Tibial nerve (tissue), 4 donors: ENCODE results near the gene ENTR1.

Source experiments
- CTCF ChIP-seq, 5 experiments: fragments of 200-600 bp in 3 of 5; fragments of 450-650 bp in 2 of 5; sonication (generic) in 3 of 5; IDR thresholded peaks; one replicate each; pipeline ENCODE4 v1.5.1; 2016 to 2019; ENCODE audit warnings: antibody characterized with exemption in 5 of 5, mild to moderate bottlenecking in 3 of 5, moderate library complexity in 2 of 5
- EP300 ChIP-seq, 2 donors: sonication (generic); formaldehyde crosslinking; IDR thresholded peaks; one replicate each; pipeline ENCODE4 v1.6.1; 2017; ENCODE audit warnings: antibody characterized with exemption in 2 of 2, mild to moderate bottlenecking in 1 of 2
- POLR2A ChIP-seq, 2 donors: fragments of 450-650 bp; IDR thresholded peaks; one replicate each; pipeline ENCODE4 v1.6.1; 2017; ENCODE audit warnings: antibody characterized with exemption in 2 of 2, mild to moderate bottlenecking in 2 of 2, moderate library complexity in 2 of 2

- TF ChIP-seq EP300 (IDR thresholded peaks at IDR 0.05) (no peak), CTCF (IDR thresholded peaks at IDR 0.05) (no peak), POLR2A (IDR thresholded peaks at IDR 0.05) (no peak)
Measured at GRCh38 chr9:136371533-136371880, 38.9 kb downstream of the ENTR1 start.
